Ovary (tissue), 9 donors: ENCODE results near the gene PRR14L. TPM values are rescaled to one million over a fixed set of nuclear protein-coding genes. Genes with fewer than 3 reads are reported as not detected.

ENCODE experiments used
- DNase-seq, 5 donors: peaks; one replicate each; pipeline ENCODE4 v3.0.0-alpha.2; 2019 to 2020
- H3K27ac ChIP-seq, 2 donors: fragments of 200-600 bp; one replicate each; pipeline versions ENCODE4 v1.5.1 to v1.8.0; 2019 to 2022
- H3K27me3 ChIP-seq: fragments of 200-600 bp; one replicate; pipeline ENCODE4 v1.8.0; 2022
- H3K36me3 ChIP-seq: fragments of 200-600 bp; sonication (generic); one replicate; pipeline ENCODE4 v1.5.1; 2019
- H3K4me1 ChIP-seq: one replicate; pipeline ENCODE4 v1.8.1; 2013; ENCODE audit warnings: mild to moderate bottlenecking, moderate library complexity; ENCODE audit not compliant: insufficient read depth
- H3K4me3 ChIP-seq: fragments of 200-600 bp; sonication (generic); one replicate; pipeline ENCODE4 v1.5.1; 2017
- H3K9me3 ChIP-seq, 2 donors: fragments of 200-600 bp in 1 of 2; sonication (generic) in 1 of 2; one replicate each; pipeline versions ENCODE4 v1.5.1 to v1.8.1; 2013 to 2019; ENCODE audit warnings: mild to moderate bottlenecking in 1 of 2, moderate library complexity in 1 of 2
- EP300 ChIP-seq: sonication (generic); formaldehyde crosslinking; IDR thresholded peaks from one replicate; pipeline ENCODE4 v1.6.1; 2017; ENCODE audit warnings: antibody characterized with exemption
- POLR2A ChIP-seq: fragments of 450-650 bp; IDR thresholded peaks from one replicate; pipeline ENCODE4 v1.6.1; 2017; ENCODE audit warnings: antibody characterized with exemption, mild to moderate bottlenecking, moderate library complexity
- WGBS, 3 donors: extraction: QIAGEN DNeasy Blood & Tissue Kit in 1 of 3; methylation state at CpG; one replicate each; pipeline versions ENCODE4 v1.1.5 to v1.1.7; 2013 to 2017; 5-methylcytosine and 5-hydroxymethylcytosine counted together
- intact Hi-C, 4 donors: fragments of 100-400 bp; cut with DNase I; formaldehyde crosslinking; loops; one replicate each; pipeline versions ENCODE4 v1.11.0 to v1.15.1; 2022 to 2023
- polyA plus RNA-seq, 2 donors: library from polyadenylated mRNA; stranded (reverse); fragments of 200-250 nt in 1 of 2; fragments of 350-450 nt in 1 of 2; fragmentation: Illumina TruSeq in 1 of 2; extraction: RNeasy Lipid Tissue Mini Kit (QIAGEN cat#74804) in 1 of 2; gene quantifications; one replicate each; pipeline ENCODE4 v1.2.3, GENCODE V29; 2013 to 2014
- total RNA-seq, 7 donors: library from RNA; depleted of rRNA in 2 of 7; stranded (reverse); fragments of >200 nt in 2 of 7; fragmentation: NEBNext Ultra II Directional in 3 of 7; extraction: Animal tissue kit (Norgen Biotek cat#: 25700) in 3 of 7; gene quantifications; one replicate each; pipeline versions ENCODE4 v1.1.0 to v1.2.4, GENCODE V29; 2016 to 2023
- TF ChIP-seq, protein P1 (sequence below), 3 donors: fragments of 450-650 bp in 2 of 3; fragments of 200-600 bp in 1 of 3; IDR thresholded peaks; one replicate each; pipeline versions ENCODE4 v1.5.1 to v1.8.0; 2016 to 2022; ENCODE audit warnings: antibody characterized with exemption in 3 of 3, mild to moderate bottlenecking in 1 of 3
- donor health status: DM: no; HTN: no; CAD: no; lungs with moderate emphysema.
- donor health status: DM: no; HTN: no; CAD: no.
- donor health status: Bipolar disorder and iron deficiency.
- donor health status: DM: yes; HTN: yes; CAD: no.
- donor health status: DM: no; HTN: no; CAD: no.
- donor health status: DM: yes; HTN: yes; CAD: no.

PRR14L gene
- total and polyA plus RNA-seq, 9 donors: 6.3 to 52.0 (median 43.4) TPM

DNA sequence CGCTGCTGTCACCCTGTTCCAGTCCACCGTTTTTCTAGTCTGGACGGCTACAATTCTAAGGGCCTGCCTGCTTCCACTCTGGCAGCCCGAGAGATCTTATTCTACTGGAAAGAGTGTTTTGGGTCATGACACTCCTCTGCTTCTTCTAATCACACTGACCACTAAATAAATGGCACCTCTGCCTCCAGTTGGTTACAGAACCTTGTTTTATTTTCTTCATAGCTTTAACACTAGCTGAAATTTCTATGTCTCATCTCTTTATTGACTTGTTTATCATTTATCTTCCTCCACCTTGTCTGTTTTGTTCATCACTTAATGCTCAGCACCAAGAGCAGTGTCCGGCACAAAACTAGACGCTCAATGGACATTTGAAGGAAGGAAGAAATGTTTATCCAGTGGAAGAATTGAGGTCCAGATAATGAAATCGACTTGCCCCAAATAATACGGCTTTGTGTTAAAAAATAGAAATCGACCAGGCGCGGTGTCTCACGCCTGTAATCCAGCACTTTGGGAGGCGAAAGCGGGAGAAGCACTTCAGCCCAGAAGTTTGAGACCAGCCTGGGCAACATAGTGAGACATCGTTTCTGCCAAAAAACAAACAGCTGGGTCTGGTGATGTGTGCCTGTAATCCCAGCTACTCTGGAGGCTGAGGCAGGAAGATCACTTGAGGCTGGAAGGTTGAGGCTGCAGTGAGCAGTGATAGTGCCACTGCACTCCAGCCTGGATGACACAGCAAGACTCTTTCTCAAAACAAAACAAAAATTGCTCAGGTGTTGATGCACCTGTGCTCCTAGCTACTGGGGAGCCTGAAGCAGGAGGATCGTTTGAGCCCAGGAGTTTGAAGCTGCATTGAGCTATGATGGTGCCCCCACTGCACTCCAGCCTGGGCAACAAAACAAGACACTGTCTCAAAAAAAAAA, 693 bp upstream of the PRR14L start:
- intact Hi-C loops: loop anchor here in 2 of 4 donors (10.0 kb wide), 1 partner anchor 194 kb away; the partner anchor contains the start of gene YWHAH (in 2 of the 2)
- TF ChIP-seq POLR2A: no peak
- TF ChIP-seq EP300: no peak
- TF ChIP-seq, protein P1, sequence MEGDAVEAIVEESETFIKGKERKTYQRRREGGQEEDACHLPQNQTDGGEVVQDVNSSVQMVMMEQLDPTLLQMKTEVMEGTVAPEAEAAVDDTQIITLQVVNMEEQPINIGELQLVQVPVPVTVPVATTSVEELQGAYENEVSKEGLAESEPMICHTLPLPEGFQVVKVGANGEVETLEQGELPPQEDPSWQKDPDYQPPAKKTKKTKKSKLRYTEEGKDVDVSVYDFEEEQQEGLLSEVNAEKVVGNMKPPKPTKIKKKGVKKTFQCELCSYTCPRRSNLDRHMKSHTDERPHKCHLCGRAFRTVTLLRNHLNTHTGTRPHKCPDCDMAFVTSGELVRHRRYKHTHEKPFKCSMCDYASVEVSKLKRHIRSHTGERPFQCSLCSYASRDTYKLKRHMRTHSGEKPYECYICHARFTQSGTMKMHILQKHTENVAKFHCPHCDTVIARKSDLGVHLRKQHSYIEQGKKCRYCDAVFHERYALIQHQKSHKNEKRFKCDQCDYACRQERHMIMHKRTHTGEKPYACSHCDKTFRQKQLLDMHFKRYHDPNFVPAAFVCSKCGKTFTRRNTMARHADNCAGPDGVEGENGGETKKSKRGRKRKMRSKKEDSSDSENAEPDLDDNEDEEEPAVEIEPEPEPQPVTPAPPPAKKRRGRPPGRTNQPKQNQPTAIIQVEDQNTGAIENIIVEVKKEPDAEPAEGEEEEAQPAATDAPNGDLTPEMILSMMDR (IDR thresholded peaks at IDR 0.05): no peak
- no peaks in the 10 kb centered on the region for H3K36me3 ChIP-seq
- H3K27ac ChIP-seq: peak overlapping the region in 1 of 2 donors; percentile 52
- WGBS, 3 donors: 56 to 64% (median 60%) methylated on average over 16 of the region's 16 CpGs
- H3K4me3 ChIP-seq: peak overlapping the region; percentile 99
- DNase-seq: peak in 1 of 5 donors; percentile 28
- H3K9me3 ChIP-seq: no peaks in the 10 kb centered on the region
- no peaks in the 10 kb centered on the region for H3K27me3 ChIP-seq
- H3K4me1 ChIP-seq: peaks cover 9% of the 10 kb centered on the region

DNA sequence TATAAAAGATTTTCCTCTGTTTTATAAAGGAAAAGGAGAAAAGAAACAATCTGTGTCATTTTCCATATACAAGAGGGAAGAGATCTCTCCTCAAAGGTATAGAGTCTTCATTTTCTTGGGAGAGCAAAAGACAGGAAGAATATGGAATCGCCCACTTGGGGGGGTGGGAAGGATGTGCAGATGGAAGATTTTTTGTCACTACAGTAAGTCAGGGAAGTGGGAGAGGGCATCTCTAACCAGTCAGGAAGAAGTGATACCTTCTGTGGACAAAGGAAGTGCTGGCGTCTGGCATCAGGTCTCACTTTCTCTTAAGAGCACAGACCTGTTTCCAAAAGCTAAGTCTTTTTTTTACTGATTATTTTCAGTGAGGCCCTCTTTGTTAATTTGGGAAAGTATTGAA, 1.4 kb downstream of the PRR14L start:
- intact Hi-C loops: no loop called here
- H3K36me3 ChIP-seq: no peaks in the 10 kb centered on the region
- H3K27me3 ChIP-seq: no peaks in the 10 kb centered on the region
- peak overlapping the region; percentile 99 for H3K4me3 ChIP-seq
- no peaks in the 10 kb centered on the region for H3K9me3 ChIP-seq
- TF ChIP-seq EP300 (no peak), POLR2A (no peak)
- TF ChIP-seq, protein P1 (IDR thresholded peaks at IDR 0.05): no peak
- peaks cover 6% of the 10 kb centered on the region for H3K4me1 ChIP-seq
- DNase-seq: no peak
- H3K27ac ChIP-seq: no peak overlapping the region
- WGBS, 3 donors: 17 to 40% (median 29%) methylated on average over 2 of the region's 2 CpGs

- H3K27ac ChIP-seq: no peak overlapping the region
- peaks cover 4% of the 10 kb centered on the region for H3K4me1 ChIP-seq
- 62 to 70% (median 63%) methylated on average over 4 of the region's 4 CpGs for WGBS, 3 donors
- H3K36me3 ChIP-seq: no peaks in the 10 kb centered on the region
- intact Hi-C loops: no loop called here
- H3K4me3 ChIP-seq: no peak overlapping the region
- no peaks in the 10 kb centered on the region for H3K9me3 ChIP-seq
- no peak for TF ChIP-seq EP300
- no peak for TF ChIP-seq POLR2A
- TF ChIP-seq, protein P1 (IDR thresholded peaks at IDR 0.05): no peak
- H3K27me3 ChIP-seq: no peaks in the 10 kb centered on the region
- DNase-seq: no peak
Measured at GRCh38 chr22:31747441-31747840, 2.5 kb downstream of the PRR14L start.

GRCh38 chr22:31743871-31744270, 6.1 kb downstream of the PRR14L start:
- Histone ChIP-seq H3K36me3 (no peaks in the 10 kb centered on the region), H3K27ac (no peak overlapping the region), H3K4me1 (peaks cover 4% of the 10 kb centered on the region), H3K9me3 (no peaks in the 10 kb centered on the region), H3K4me3 (no peak overlapping the region), H3K27me3 (no peaks in the 10 kb centered on the region)
- WGBS, 3 donors: 80 to 82% (median 81%) methylated on average over 7 of the region's 7 CpGs
- TF ChIP-seq POLR2A: no peak
- TF ChIP-seq EP300: no peak
- TF ChIP-seq, protein P1 (IDR thresholded peaks at IDR 0.05): no peak
- intact Hi-C loops: no loop called here
- DNase-seq: no peak
